OCI-LY7 (cell line): ENCODE measurements around the gene AMOTL1.

Experiments used
- EZH2phosphoT487 ChIP-seq: fragments of 200-600 bp; sonication (generic); IDR thresholded peaks from 2 replicates; pipeline ENCODE4 v1.6.1; 2018; ENCODE audit warnings: low read depth, borderline replicate concordance, mild to moderate bottlenecking, mixed run types, antibody characterized with exemption, low read length, moderate library complexity, mixed read lengths
- TF ChIP-seq, protein P1 (sequence below): fragments of 200-600 bp; sonication (generic); conservative IDR thresholded peaks from 2 replicates; pipeline ENCODE4 v1.5.1; 2014; ENCODE audit warnings: mild to moderate bottlenecking, antibody characterized with exemption, low read length, moderate library complexity, mixed read lengths

DNA sequence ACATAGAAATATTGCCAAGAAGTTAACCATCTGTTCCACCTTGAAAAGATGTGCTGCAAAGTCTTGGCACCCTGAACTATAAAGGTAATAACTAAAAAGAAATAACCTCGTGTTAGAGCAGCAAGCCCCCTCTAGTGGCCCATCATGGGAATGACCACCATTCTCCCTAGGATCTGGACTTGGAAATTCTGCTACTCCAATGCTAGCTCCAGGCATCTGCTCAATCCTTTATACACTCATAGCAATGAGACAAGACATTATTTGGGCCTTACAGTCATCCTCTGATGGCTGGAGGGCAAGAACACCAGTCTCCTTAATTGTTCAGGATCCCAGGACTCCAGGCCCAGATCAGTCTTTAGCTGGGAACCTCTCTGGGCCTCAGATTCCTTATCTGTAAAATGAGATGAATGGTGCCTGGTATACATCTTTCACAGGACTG lies 129.2 kb downstream of the AMOTL1 start:
- TF ChIP-seq, protein P1, sequence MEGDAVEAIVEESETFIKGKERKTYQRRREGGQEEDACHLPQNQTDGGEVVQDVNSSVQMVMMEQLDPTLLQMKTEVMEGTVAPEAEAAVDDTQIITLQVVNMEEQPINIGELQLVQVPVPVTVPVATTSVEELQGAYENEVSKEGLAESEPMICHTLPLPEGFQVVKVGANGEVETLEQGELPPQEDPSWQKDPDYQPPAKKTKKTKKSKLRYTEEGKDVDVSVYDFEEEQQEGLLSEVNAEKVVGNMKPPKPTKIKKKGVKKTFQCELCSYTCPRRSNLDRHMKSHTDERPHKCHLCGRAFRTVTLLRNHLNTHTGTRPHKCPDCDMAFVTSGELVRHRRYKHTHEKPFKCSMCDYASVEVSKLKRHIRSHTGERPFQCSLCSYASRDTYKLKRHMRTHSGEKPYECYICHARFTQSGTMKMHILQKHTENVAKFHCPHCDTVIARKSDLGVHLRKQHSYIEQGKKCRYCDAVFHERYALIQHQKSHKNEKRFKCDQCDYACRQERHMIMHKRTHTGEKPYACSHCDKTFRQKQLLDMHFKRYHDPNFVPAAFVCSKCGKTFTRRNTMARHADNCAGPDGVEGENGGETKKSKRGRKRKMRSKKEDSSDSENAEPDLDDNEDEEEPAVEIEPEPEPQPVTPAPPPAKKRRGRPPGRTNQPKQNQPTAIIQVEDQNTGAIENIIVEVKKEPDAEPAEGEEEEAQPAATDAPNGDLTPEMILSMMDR: peak; percentile 90
- no peak for TF ChIP-seq EZH2phosphoT487
